Measurements from ENCODE around the gene INMT. TPM values are rescaled to one million over a fixed set of nuclear protein-coding genes. Genes with fewer than 3 reads are reported as not detected.

Gene INMT
- polyA plus RNA-seq, 2 of the 4 experiments (the other 2 are of a cell fraction), result not detected

DNA sequence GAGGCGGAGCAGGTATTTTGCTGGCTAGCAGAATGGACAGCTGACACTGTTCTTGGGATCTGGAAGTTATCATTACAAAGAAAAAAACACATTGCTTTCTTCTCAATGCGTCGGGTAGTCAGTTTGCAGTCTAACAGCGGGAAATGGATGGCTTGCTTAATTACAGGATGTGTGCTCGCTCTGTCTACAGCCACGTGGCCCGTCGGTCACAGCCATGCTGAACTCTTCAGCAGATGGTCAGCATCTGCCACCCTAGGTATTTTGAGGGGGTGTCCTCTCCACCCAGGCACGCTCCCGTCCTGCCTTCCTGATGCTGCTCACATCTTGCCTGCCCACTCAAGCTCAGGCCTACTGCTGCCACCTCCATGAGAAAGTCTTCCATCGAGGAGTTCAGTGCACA is 20.4 kb upstream of the INMT start (continued):
- TF ChIP-seq, protein P1, sequence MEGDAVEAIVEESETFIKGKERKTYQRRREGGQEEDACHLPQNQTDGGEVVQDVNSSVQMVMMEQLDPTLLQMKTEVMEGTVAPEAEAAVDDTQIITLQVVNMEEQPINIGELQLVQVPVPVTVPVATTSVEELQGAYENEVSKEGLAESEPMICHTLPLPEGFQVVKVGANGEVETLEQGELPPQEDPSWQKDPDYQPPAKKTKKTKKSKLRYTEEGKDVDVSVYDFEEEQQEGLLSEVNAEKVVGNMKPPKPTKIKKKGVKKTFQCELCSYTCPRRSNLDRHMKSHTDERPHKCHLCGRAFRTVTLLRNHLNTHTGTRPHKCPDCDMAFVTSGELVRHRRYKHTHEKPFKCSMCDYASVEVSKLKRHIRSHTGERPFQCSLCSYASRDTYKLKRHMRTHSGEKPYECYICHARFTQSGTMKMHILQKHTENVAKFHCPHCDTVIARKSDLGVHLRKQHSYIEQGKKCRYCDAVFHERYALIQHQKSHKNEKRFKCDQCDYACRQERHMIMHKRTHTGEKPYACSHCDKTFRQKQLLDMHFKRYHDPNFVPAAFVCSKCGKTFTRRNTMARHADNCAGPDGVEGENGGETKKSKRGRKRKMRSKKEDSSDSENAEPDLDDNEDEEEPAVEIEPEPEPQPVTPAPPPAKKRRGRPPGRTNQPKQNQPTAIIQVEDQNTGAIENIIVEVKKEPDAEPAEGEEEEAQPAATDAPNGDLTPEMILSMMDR (IDR thresholded peaks at IDR 0.05), result no peak
- TF ChIP-seq RNF2 (IDR thresholded peaks at IDR 0.05; ENCODE audit: borderline replicate concordance, low read depth), result no peak
- no peak for TF ChIP-seq CEBPB (IDR thresholded peaks at IDR 0.05)
- TF ChIP-seq ZFP36 (IDR thresholded peaks at IDR 0.05; ENCODE audit: borderline replicate concordance, partially characterized antibody), result no peak
- no peak for TF ChIP-seq FOSB (CRISPR knock-in tag; IDR thresholded peaks at IDR 0.05)
- no peak for TF ChIP-seq RAD21 (conservative IDR thresholded peaks at IDR 0.05 in 1 of 2, IDR thresholded peaks at IDR 0.05 in 1 of 2)
- TF ChIP-seq CHD4 (IDR thresholded peaks at IDR 0.05; ENCODE audit: borderline replicate concordance), result no peak
- TF ChIP-seq FOXS1 (CRISPR knock-in tag; IDR thresholded peaks at IDR 0.05), result no peak

GRCh38 chr7:30732606-30733005 is 19.3 kb upstream of the INMT start:
- POLR2A ChIA-PET, result no interaction called here
- ATAC-seq (no peak), FAIRE-seq (no peak), DNase-seq (ENCODE audit: low read depth in 1 of 2, low spot score in 1 of 2) (no peak)
- H3K4me3 ChIP-seq, result no peak overlapping the region
- H3K4me2 ChIP-seq, result no peak overlapping the region
- no peaks in the 10 kb centered on the region for H3K4me1 ChIP-seq
- H3K9me3 ChIP-seq, result 0 out of 3 replicates have a peak, but pooled peaks cover 4% of the 10 kb centered on the region
- H3K27ac ChIP-seq, result no peak overlapping the region
- TF ChIP-seq FOSB (CRISPR knock-in tag; IDR thresholded peaks at IDR 0.05) (no peak), CHD2 (IDR thresholded peaks at IDR 0.05; ENCODE audit: low read length, partially characterized antibody) (no peak), ZC3H11A (IDR thresholded peaks at IDR 0.05) (no peak), BHLHE40 (IDR thresholded peaks at IDR 0.05; ENCODE audit: low read depth, low read length) (no peak), HOXA7 (CRISPR knock-in tag; IDR thresholded peaks at IDR 0.05) (no peak), TP53 (CRISPR knock-in tag; IDR thresholded peaks at IDR 0.05) (no peak), EP300 (IDR thresholded peaks at IDR 0.05) (no peak), POLR2AphosphoS2 (conservative IDR thresholded peaks at IDR 0.05; ENCODE audit: low read length) (no peak), PHF8 (IDR thresholded peaks at IDR 0.05; ENCODE audit: borderline replicate concordance, low read depth) (no peak)
- CTCF ChIA-PET, result interaction anchor here (0.7 kb wide), 1 partner anchor 9 kb away, joined by 3 read pairs; no protein-coding TSS in a partner anchor
- WGBS (ENCODE audit: missing lambda C conversion rate), result 50% methylated on average over 12 of the region's 12 CpGs

- Histone ChIP-seq H3K9me3 (0 out of 3 replicates have a peak, but pooled peaks cover 4% of the 10 kb centered on the region), H3K4me2 (no peak overlapping the region), H3K4me1 (no peaks in the 10 kb centered on the region), H3K27ac (no peak overlapping the region), H3K4me3 (no peak overlapping the region)
- no peak for TF ChIP-seq HDAC2 (IDR thresholded peaks at IDR 0.05)
- no peak for TF ChIP-seq KDM5A (IDR thresholded peaks at IDR 0.05)
- no peak for TF ChIP-seq FOXS1 (CRISPR knock-in tag; IDR thresholded peaks at IDR 0.05)
- CTCF ChIA-PET, result interaction anchor here (0.7 kb wide), 1 partner anchor 8 kb away, joined by 3 read pairs; no protein-coding TSS in a partner anchor
- WGBS (ENCODE audit: missing lambda C conversion rate), result 47% methylated on average over 5 of the region's 6 CpGs
- no peak for FAIRE-seq
- DNase-seq (ENCODE audit: low read depth in 1 of 2, low spot score in 1 of 2), result no peak
- ATAC-seq, result no peak
- POLR2A ChIA-PET, result no interaction called here
Observed at GRCh38 chr7:30733216-30733615, 18.7 kb upstream of the INMT start.

GRCh38 chr7:30733691-30734090 is 18.2 kb upstream of the INMT start:
- ChIA-PET POLR2A (no interaction called here), CTCF (no interaction called here)
- no peak overlapping the region for H3K4me3 ChIP-seq
- H3K9me3 ChIP-seq, result 0 out of 3 replicates have a peak, but pooled peaks cover 4% of the 10 kb centered on the region
- no peak for ATAC-seq
- no peak for FAIRE-seq
- DNase-seq (ENCODE audit: low read depth in 1 of 2, low spot score in 1 of 2), result no peak
- 82% methylated on average over 11 of the region's 11 CpGs for WGBS (ENCODE audit: missing lambda C conversion rate)
- H3K4me2 ChIP-seq, result no peak overlapping the region
- no peaks in the 10 kb centered on the region for H3K4me1 ChIP-seq
- no peak for TF ChIP-seq MYC (IDR thresholded peaks at IDR 0.05; ENCODE audit: borderline replicate concordance, low read length)
- no peak for TF ChIP-seq POLR2A (IDR thresholded peaks at IDR 0.05; ENCODE audit: low read length)
- TF ChIP-seq, protein P2, sequence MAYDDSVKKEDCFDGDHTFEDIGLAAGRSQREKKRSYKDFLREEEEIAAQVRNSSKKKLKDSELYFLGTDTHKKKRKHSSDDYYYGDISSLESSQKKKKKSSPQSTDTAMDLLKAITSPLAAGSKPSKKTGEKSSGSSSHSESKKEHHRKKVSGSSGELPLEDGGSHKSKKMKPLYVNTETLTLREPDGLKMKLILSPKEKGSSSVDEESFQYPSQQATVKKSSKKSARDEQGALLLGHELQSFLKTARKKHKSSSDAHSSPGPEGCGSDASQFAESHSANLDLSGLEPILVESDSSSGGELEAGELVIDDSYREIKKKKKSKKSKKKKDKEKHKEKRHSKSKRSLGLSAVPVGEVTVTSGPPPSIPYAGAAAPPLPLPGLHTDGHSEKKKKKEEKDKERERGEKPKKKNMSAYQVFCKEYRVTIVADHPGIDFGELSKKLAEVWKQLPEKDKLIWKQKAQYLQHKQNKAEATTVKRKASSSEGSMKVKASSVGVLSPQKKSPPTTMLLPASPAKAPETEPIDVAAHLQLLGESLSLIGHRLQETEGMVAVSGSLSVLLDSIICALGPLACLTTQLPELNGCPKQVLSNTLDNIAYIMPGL (CRISPR knock-in tag; IDR thresholded peaks at IDR 0.05; ENCODE audit: borderline replicate concordance), result no peak
- no peak for TF ChIP-seq HOXB5 (CRISPR knock-in tag; IDR thresholded peaks at IDR 0.05)
- TF ChIP-seq ATOH8 (CRISPR knock-in tag; IDR thresholded peaks at IDR 0.05; ENCODE audit: low read depth), result no peak
- TF ChIP-seq HOXB13 (CRISPR knock-in tag; IDR thresholded peaks at IDR 0.05; ENCODE audit: low read depth), result no peak
- no peak for TF ChIP-seq HDAC2 (IDR thresholded peaks at IDR 0.05)
- TF ChIP-seq, protein P3, sequence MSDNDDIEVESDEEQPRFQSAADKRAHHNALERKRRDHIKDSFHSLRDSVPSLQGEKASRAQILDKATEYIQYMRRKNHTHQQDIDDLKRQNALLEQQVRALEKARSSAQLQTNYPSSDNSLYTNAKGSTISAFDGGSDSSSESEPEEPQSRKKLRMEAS (IDR thresholded peaks at IDR 0.05), result no peak
- no peak for TF ChIP-seq FOSB (CRISPR knock-in tag; IDR thresholded peaks at IDR 0.05)
- no peak for TF ChIP-seq ZSCAN20 (CRISPR knock-in tag; IDR thresholded peaks at IDR 0.05)
- no peak for TF ChIP-seq FOXS1 (CRISPR knock-in tag; IDR thresholded peaks at IDR 0.05)
- no peak for TF ChIP-seq RARB (CRISPR knock-in tag; IDR thresholded peaks at IDR 0.05)
- TF ChIP-seq CEBPB (IDR thresholded peaks at IDR 0.05), result no peak
- H3K27ac ChIP-seq, result no peak overlapping the region
